HEK293 (cell line): ENCODE data around the gene UHRF1.

Source experiments
- CTCF ChIA-PET: fragments of 350-600 bp; formaldehyde crosslinking; extraction: SDS; loops from one replicate; lab custom pipeline; 2021; ENCODE audit warnings: antibody characterized with exemption; lab: Yijun Ruan, JAX
- POLR2A ChIA-PET: fragments of 300-600 bp; formaldehyde crosslinking; extraction: SDS; loops from one replicate; lab custom pipeline; 2020; ENCODE audit warnings: antibody characterized with exemption, inconsistent platforms; lab: Yijun Ruan, JAX
- H3K27ac ChIP-seq: fragments of 200-500 bp; sonication (Bioruptor generic); 2 replicates; pipeline ENCODE4 v1.5.1; 2014; ENCODE audit warnings: low read depth, low read length, control low read depth, inconsistent platforms; ENCODE audit errors: extremely low read depth
- H3K36me3 ChIP-seq, 2 experiments: fragments of 200-500 bp in 1 of 2; sonication (Bioruptor generic) in 1 of 2; 1 replicate in 1 of 2; 2 replicates in 1 of 2; pipeline ENCODE4 v1.5.1; 2014 to 2017; ENCODE audit warnings: inconsistent platforms in 2 of 2, low read length in 2 of 2; ENCODE audit not compliant: control insufficient read depth in 2 of 2, insufficient read depth in 1 of 2
- H3K4me1 ChIP-seq: fragments of 200-500 bp; sonication (Bioruptor generic); 2 replicates; pipeline ENCODE4 v1.5.1; 2014; ENCODE audit warnings: mild to moderate bottlenecking, low read length, inconsistent platforms; ENCODE audit not compliant: control insufficient read depth, insufficient read depth
- H3K4me3 ChIP-seq: 2 replicates; pipeline ENCODE4 v1.5.1; 2011; ENCODE audit warnings: low read depth, mild to moderate bottlenecking, control low read depth, low read length, moderate library complexity
- H3K9me3 ChIP-seq: fragments of 200-500 bp; sonication (Bioruptor generic); 2 replicates; pipeline ENCODE4 v1.5.1; 2014; ENCODE audit warnings: low read depth, low read length, inconsistent platforms; ENCODE audit not compliant: control insufficient read depth, insufficient read depth
- GFI1B ChIP-seq: fragments of 450-650 bp; formaldehyde crosslinking; IDR thresholded peaks from 2 replicates; pipeline ENCODE4 v1.5.1; 2016; ENCODE audit warnings: missing biosample characterization, missing genetic modification characterization
- KLF10 ChIP-seq: fragments of 450-650 bp; IDR thresholded peaks from 2 replicates; pipeline ENCODE4 v1.5.1; 2018; ENCODE audit warnings: missing biosample characterization, mild to moderate bottlenecking, missing genetic modification characterization
- KLF16 ChIP-seq: fragments of 450-650 bp; formaldehyde crosslinking; IDR thresholded peaks from 2 replicates; pipeline ENCODE4 v1.5.1; 2017; ENCODE audit warnings: missing biosample characterization, missing genetic modification characterization
- SCRT1 ChIP-seq: fragments of 450-650 bp; formaldehyde crosslinking; IDR thresholded peaks from 2 replicates; pipeline ENCODE4 v1.5.1; 2016; ENCODE audit warnings: missing biosample characterization, missing genetic modification characterization, borderline replicate concordance
- SETDB1 ChIP-seq: IDR thresholded peaks from one replicate; pipeline ENCODE4 v1.6.1; 2017; ENCODE audit warnings: mild to moderate bottlenecking, low read length, moderate library complexity, mixed read lengths; ENCODE audit not compliant: insufficient read length
- ZBTB48 ChIP-seq: fragments of 450-650 bp; formaldehyde crosslinking; IDR thresholded peaks from 2 replicates; pipeline ENCODE4 v1.5.1; 2016; ENCODE audit warnings: missing biosample characterization, missing genetic modification characterization
- ZNF10 ChIP-seq: fragments of 450-650 bp; formaldehyde crosslinking; IDR thresholded peaks from 2 replicates; pipeline ENCODE4 v1.5.1; 2017; ENCODE audit warnings: missing biosample characterization, missing genetic modification characterization
- ZNF174 ChIP-seq: fragments of 450-650 bp; formaldehyde crosslinking; IDR thresholded peaks from 2 replicates; pipeline ENCODE4 v1.5.0; 2017; ENCODE audit warnings: missing biosample characterization, mild to moderate bottlenecking, missing genetic modification characterization
- ZNF19 ChIP-seq: fragments of 450-650 bp; formaldehyde crosslinking; IDR thresholded peaks from 2 replicates; pipeline ENCODE4; 2016; ENCODE audit warnings: missing biosample characterization, missing genetic modification characterization, low read depth
- ZNF24 ChIP-seq: fragments of 450-650 bp; formaldehyde crosslinking; IDR thresholded peaks from 2 replicates; pipeline ENCODE4 v1.5.1; 2016; ENCODE audit warnings: missing biosample characterization, missing genetic modification characterization
- ZNF274 ChIP-seq, 2 experiments: fragments of 200-500 bp in 1 of 2; fragments of 450-650 bp in 1 of 2; sonication (Bioruptor generic) in 1 of 2; formaldehyde crosslinking in 1 of 2; IDR thresholded peaks; 2 replicates each; pipeline versions ENCODE4 v1.5.1 to v1.6.1; 2014 to 2016; ENCODE audit warnings: borderline replicate concordance in 1 of 2, inconsistent platforms in 1 of 2, low read length in 1 of 2, missing biosample characterization in 1 of 2, missing genetic modification characterization in 1 of 2
- ZNF433 ChIP-seq: fragments of 450-650 bp; formaldehyde crosslinking; IDR thresholded peaks from 2 replicates; pipeline ENCODE4 v1.5.1; 2016; ENCODE audit warnings: missing biosample characterization, missing genetic modification characterization, low read depth
- ZNF473 ChIP-seq: fragments of 450-650 bp; formaldehyde crosslinking; IDR thresholded peaks from 2 replicates; pipeline ENCODE4 v1.5.1; 2017; ENCODE audit warnings: missing biosample characterization, missing genetic modification characterization
- ZNF558 ChIP-seq: fragments of 450-650 bp; formaldehyde crosslinking; IDR thresholded peaks from 2 replicates; pipeline ENCODE4 v1.5.1; 2016; ENCODE audit warnings: missing biosample characterization, missing genetic modification characterization
- ZNF654 ChIP-seq: fragments of 450-650 bp; formaldehyde crosslinking; IDR thresholded peaks from 2 replicates; pipeline ENCODE4 v1.5.1; 2016; ENCODE audit warnings: low read depth, missing biosample characterization, missing genetic modification characterization
- ZNF785 ChIP-seq: fragments of 450-650 bp; formaldehyde crosslinking; IDR thresholded peaks from 2 replicates; pipeline ENCODE4 v1.5.1; 2016; ENCODE audit warnings: missing biosample characterization, missing genetic modification characterization
- ZNF837 ChIP-seq: fragments of 450-650 bp; formaldehyde crosslinking; IDR thresholded peaks from 2 replicates; pipeline ENCODE4 v1.5.1; 2016; ENCODE audit warnings: missing biosample characterization, missing genetic modification characterization
- TF ChIP-seq, protein P1 (sequence below): fragments of 450-650 bp; formaldehyde crosslinking; IDR thresholded peaks from 2 replicates; pipeline ENCODE4 v1.5.1; 2016; ENCODE audit warnings: missing biosample characterization, missing genetic modification characterization, borderline replicate concordance
- TF ChIP-seq, protein P2 (sequence below): fragments of 450-650 bp; formaldehyde crosslinking; IDR thresholded peaks from 2 replicates; pipeline ENCODE4 v1.5.1; 2016; ENCODE audit warnings: missing biosample characterization, missing genetic modification characterization
- TF ChIP-seq, protein P3 (sequence below): fragments of 450-650 bp; IDR thresholded peaks from 2 replicates; pipeline ENCODE4 v1.5.1; 2018; ENCODE audit warnings: missing biosample characterization, missing genetic modification characterization
- TF ChIP-seq, protein P4 (sequence below): fragments of 450-650 bp; formaldehyde crosslinking; IDR thresholded peaks from 2 replicates; pipeline ENCODE4 v1.5.1; 2016; ENCODE audit warnings: missing biosample characterization, missing genetic modification characterization
- TF ChIP-seq, protein P5 (sequence below): fragments of 450-650 bp; formaldehyde crosslinking; IDR thresholded peaks from 2 replicates; pipeline ENCODE4 v1.5.1; 2016; ENCODE audit warnings: missing biosample characterization, missing genetic modification characterization

The UHRF1 gene

DNA sequence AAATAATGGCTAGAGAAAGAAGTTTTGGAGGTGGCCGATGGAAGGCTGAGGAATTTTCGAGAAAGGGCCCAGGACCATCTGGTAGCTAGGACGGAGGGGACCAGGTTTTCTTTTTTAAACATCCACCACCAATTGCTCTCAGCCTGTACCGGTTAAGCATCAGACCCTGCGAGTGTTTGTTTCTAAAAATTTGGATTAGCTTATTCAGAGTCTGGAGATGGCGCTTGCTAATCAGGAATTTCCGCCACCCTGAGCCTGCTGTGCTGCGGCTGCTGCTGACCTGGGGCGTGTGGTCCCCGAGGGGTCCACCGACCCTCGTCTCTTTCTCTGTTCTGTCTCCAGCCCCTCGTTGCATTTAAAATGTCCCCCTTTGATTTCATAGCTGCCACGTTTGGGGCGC lies 2.0 kb downstream of the UHRF1 start:
- TF ChIP-seq ZNF174 (tag by site-specific recombination) = no peak
- TF ChIP-seq, protein P1, sequence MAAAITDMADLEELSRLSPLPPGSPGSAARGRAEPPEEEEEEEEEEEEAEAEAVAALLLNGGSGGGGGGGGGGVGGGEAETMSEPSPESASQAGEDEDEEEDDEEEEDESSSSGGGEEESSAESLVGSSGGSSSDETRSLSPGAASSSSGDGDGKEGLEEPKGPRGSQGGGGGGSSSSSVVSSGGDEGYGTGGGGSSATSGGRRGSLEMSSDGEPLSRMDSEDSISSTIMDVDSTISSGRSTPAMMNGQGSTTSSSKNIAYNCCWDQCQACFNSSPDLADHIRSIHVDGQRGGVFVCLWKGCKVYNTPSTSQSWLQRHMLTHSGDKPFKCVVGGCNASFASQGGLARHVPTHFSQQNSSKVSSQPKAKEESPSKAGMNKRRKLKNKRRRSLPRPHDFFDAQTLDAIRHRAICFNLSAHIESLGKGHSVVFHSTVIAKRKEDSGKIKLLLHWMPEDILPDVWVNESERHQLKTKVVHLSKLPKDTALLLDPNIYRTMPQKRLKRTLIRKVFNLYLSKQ (tag by site-specific recombination) = no peak
- TF ChIP-seq SETDB1 = no peak
- peak overlapping the region; percentile 77 for H3K4me3 ChIP-seq
- no peaks in the 10 kb centered on the region for H3K9me3 ChIP-seq
- H3K27ac ChIP-seq = peak overlapping the region; percentile 92
- H3K36me3 ChIP-seq = peaks cover 20 to 57% of the 10 kb centered on the region in 2 experiments; a peak in 2 of 3 replicates
- ChIA-PET CTCF (interaction anchor here (0.5 to 6.2 kb wide), 18 partner anchors 15 to 119 kb away, joined by 3 to 60 read pairs (median 5); partner anchors contain the start of gene KDM4B), POLR2A (interaction anchor here (0.8 to 3.4 kb wide), 8 partner anchors 16 to 101 kb away, joined by 3 to 14 read pairs (median 9); partner anchors contain the start of genes KDM4B and PLIN3)
- H3K4me1 ChIP-seq = peaks cover 13% of the 10 kb centered on the region

DNA sequence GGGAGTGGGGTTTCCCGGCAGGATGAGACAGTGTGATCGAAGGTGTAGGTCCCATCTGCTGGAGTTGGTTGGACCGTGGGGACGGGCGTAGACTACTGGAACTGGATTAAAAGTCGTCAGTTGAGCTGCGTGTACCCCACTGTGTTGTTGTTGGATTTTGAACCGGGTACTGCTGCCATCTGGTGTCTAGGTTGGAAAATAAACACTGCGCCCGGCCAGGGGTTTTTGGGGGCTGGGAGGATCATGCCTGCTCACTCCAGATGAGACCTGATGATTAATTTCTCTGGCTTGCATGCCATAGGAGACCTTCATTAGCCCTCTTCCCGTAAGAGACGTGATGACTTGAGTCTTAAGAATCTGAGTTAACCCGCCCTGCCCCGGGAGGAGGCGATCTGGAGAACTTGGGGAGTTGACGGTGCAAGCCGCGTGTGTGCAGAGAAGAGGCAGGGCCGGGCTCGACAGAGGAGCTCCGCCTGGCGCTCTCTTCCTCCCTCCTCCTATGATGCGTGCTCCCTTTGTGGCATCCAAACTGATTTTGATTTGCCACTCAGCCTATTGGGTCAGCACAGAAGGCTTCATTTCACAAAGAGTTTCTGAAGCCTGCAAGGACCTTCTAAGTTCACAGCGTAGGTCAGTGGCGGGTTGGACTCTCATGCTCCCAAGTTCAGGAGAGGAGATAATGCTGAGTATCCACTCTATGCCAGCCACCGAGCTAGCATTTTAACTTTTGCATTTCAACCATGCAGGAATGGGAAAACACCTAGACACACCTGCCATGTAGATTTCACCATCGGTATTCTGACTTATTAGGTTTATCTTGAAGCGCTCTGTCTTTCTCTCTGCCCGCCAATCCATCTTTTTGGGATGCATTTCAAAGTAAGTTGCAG lies 2.7 kb downstream of the UHRF1 start:
- H3K4me3 ChIP-seq = peak overlapping the region; percentile 77
- H3K9me3 ChIP-seq = no peaks in the 10 kb centered on the region
- H3K36me3 ChIP-seq = peaks cover 26 to 64% of the 10 kb centered on the region in 2 experiments
- peak overlapping the region; percentile 92 for H3K27ac ChIP-seq
- H3K4me1 ChIP-seq = peaks cover 13% of the 10 kb centered on the region
- POLR2A ChIA-PET = interaction anchor here (0.8 to 3.4 kb wide), 8 partner anchors 17 to 102 kb away, joined by 3 to 14 read pairs (median 9); partner anchors contain the start of genes KDM4B and PLIN3
- CTCF ChIA-PET = interaction anchor here (0.5 to 6.2 kb wide), 21 partner anchors 16 to 1209 kb away, joined by 3 to 60 read pairs (median 4); partner anchors contain the start of gene KDM4B
- TF ChIP-seq GFI1B (tag by site-specific recombination) = no peak
- no peak for TF ChIP-seq ZNF274 (IDR thresholded peaks at IDR 0.05; ENCODE audit: low read length)
- no peak for TF ChIP-seq ZNF274 (tag by site-specific recombination; IDR thresholded peaks at IDR 0.05; ENCODE audit: borderline replicate concordance)
- no peak for TF ChIP-seq ZNF19 (tag by site-specific recombination)
- no peak; the same call in 1 of the 2 replicates for TF ChIP-seq KLF10
- no peak for TF ChIP-seq ZNF785 (tag by site-specific recombination)
- peak; percentile 25; the same call in 1 of the 2 replicates for TF ChIP-seq ZNF558
- TF ChIP-seq, protein P2, sequence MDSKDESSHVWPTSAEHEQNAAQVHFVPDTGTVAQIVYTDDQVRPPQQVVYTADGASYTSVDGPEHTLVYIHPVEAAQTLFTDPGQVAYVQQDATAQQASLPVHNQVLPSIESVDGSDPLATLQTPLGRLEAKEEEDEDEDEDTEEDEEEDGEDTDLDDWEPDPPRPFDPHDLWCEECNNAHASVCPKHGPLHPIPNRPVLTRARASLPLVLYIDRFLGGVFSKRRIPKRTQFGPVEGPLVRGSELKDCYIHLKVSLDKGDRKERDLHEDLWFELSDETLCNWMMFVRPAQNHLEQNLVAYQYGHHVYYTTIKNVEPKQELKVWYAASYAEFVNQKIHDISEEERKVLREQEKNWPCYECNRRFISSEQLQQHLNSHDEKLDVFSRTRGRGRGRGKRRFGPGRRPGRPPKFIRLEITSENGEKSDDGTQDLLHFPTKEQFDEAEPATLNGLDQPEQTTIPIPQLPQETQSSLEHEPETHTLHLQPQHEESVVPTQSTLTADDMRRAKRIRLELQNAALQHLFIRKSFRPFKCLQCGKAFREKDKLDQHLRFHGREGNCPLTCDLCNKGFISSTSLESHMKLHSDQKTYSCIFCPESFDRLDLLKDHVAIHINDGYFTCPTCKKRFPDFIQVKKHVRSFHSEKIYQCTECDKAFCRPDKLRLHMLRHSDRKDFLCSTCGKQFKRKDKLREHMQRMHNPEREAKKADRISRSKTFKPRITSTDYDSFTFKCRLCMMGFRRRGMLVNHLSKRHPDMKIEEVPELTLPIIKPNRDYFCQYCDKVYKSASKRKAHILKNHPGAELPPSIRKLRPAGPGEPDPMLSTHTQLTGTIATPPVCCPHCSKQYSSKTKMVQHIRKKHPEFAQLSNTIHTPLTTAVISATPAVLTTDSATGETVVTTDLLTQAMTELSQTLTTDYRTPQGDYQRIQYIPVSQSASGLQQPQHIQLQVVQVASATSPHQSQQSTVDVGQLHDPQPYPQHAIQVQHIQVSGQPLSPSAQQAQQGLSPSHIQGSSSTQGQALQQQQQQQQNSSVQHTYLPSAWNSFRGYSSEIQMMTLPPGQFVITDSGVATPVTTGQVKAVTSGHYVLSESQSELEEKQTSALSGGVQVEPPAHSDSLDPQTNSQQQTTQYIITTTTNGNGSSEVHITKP = peak; percentile 22; the same call in 1 of the 2 replicates
- no peak for TF ChIP-seq ZNF473
- TF ChIP-seq, protein P3, sequence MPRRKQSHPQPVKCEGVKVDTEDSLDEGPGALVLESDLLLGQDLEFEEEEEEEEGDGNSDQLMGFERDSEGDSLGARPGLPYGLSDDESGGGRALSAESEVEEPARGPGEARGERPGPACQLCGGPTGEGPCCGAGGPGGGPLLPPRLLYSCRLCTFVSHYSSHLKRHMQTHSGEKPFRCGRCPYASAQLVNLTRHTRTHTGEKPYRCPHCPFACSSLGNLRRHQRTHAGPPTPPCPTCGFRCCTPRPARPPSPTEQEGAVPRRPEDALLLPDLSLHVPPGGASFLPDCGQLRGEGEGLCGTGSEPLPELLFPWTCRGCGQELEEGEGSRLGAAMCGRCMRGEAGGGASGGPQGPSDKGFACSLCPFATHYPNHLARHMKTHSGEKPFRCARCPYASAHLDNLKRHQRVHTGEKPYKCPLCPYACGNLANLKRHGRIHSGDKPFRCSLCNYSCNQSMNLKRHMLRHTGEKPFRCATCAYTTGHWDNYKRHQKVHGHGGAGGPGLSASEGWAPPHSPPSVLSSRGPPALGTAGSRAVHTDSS (tag by site-specific recombination) = no peak
- TF ChIP-seq ZNF654 = peak; percentile 72
- no peak for TF ChIP-seq SCRT1 (tag by site-specific recombination)
- TF ChIP-seq, protein P4, sequence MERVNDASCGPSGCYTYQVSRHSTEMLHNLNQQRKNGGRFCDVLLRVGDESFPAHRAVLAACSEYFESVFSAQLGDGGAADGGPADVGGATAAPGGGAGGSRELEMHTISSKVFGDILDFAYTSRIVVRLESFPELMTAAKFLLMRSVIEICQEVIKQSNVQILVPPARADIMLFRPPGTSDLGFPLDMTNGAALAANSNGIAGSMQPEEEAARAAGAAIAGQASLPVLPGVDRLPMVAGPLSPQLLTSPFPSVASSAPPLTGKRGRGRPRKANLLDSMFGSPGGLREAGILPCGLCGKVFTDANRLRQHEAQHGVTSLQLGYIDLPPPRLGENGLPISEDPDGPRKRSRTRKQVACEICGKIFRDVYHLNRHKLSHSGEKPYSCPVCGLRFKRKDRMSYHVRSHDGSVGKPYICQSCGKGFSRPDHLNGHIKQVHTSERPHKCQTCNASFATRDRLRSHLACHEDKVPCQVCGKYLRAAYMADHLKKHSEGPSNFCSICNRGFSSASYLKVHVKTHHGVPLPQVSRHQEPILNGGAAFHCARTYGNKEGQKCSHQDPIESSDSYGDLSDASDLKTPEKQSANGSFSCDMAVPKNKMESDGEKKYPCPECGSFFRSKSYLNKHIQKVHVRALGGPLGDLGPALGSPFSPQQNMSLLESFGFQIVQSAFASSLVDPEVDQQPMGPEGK = peak; percentile 82
- TF ChIP-seq, protein P5, sequence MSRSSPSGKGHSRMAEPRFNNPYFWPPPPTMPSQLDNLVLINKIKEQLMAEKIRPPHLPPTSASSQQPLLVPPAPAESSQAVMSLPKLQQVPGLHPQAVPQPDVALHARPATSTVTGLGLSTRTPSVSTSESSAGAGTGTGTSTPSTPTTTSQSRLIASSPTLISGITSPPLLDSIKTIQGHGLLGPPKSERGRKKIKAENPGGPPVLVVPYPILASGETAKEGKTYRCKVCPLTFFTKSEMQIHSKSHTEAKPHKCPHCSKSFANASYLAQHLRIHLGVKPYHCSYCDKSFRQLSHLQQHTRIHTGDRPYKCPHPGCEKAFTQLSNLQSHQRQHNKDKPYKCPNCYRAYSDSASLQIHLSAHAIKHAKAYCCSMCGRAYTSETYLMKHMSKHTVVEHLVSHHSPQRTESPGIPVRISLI (tag by site-specific recombination) = no peak
- TF ChIP-seq ZBTB48 (tag by site-specific recombination) = 0 out of 2 replicates have a peak, but pooled peaks have one; percentile 21
- TF ChIP-seq KLF16 = no peak
- no peak for TF ChIP-seq ZNF10 (tag by site-specific recombination)
- TF ChIP-seq ZNF24 (tag by site-specific recombination) = no peak
- no peak for TF ChIP-seq ZNF837 (tag by site-specific recombination)
- TF ChIP-seq ZNF433 (tag by site-specific recombination) = no peak
